Right atrium auricular region (tissue), 2 donors: ENCODE measurements around the gene PAIP1. TPM values are rescaled to one million over a fixed set of nuclear protein-coding genes. Genes with fewer than 3 reads are reported as not detected.
A peak's percentile ranks its signal among the peaks of the same experiment; 100 is the strongest.

ENCODE experiments used
- DNase-seq: peaks from one replicate; pipeline ENCODE4 v3.0.0-alpha.2; 2019; ENCODE audit warnings: low spot score
- H3K27ac ChIP-seq, 2 donors: fragments of 200-600 bp; sonication (generic); 1 replicate in 1 of 2; 2 replicates in 1 of 2; pipeline ENCODE4 v1.5.1; 2016 to 2019
- H3K27me3 ChIP-seq, 2 donors: fragments of 200-600 bp; sonication (generic); one replicate each; pipeline versions ENCODE4 v1.5.1 to v1.6.0; 2017 to 2019
- H3K36me3 ChIP-seq: fragments of 200-600 bp; sonication (generic); one replicate; pipeline ENCODE4 v1.5.1; 2016
- H3K4me1 ChIP-seq, 2 donors: fragments of 200-600 bp; sonication (generic); one replicate each; pipeline versions ENCODE4 v1.5.1 to v1.6.0; 2017 to 2019
- H3K4me3 ChIP-seq, 2 donors: fragments of 200-600 bp; sonication (generic); 1 replicate in 1 of 2; 2 replicates in 1 of 2; pipeline ENCODE4 v1.5.1; 2017 to 2019; ENCODE audit warnings: mild to moderate bottlenecking in 1 of 2, moderate library complexity in 1 of 2
- H3K9me3 ChIP-seq, 2 donors: fragments of 200-600 bp; sonication (generic); one replicate each; pipeline ENCODE4 v1.5.1; 2019
- CTCF ChIP-seq, 2 donors: fragments of 200-600 bp; sonication (generic); IDR thresholded peaks; one replicate each; pipeline ENCODE4 v1.5.1; 2019; ENCODE audit warnings: antibody characterized with exemption in 2 of 2
- total RNA-seq, 2 donors: library from RNA; depleted of rRNA; stranded (reverse); fragments of >200 nt; gene quantifications; one replicate each; pipeline ENCODE4 v1.1.0, GENCODE V29; 2016

PAIP1 gene
- total RNA-seq, 2 donors from 2014 or later: 68.0 to 80.3 TPM

- no peak for DNase-seq
- no peaks in the 10 kb centered on the region for H3K27me3 ChIP-seq
- no peaks in the 10 kb centered on the region for H3K36me3 ChIP-seq
- H3K4me3 ChIP-seq: no peak overlapping the region
- peaks cover 0 to 20% of the 10 kb centered on the region in 2 donors for H3K4me1 ChIP-seq
- TF ChIP-seq CTCF (IDR thresholded peaks at IDR 0.05): no peak
- no peak overlapping the region for H3K27ac ChIP-seq
- H3K9me3 ChIP-seq: no peaks in the 10 kb centered on the region
Measured at GRCh38 chr5:43485406-43485805, 71.5 kb downstream of the PAIP1 start.

- peak; percentile 79 for TF ChIP-seq CTCF (IDR thresholded peaks at IDR 0.05)
- Histone ChIP-seq H3K4me3 (peak overlapping the region; percentile 61 to 83), H3K27ac (peak overlapping the region; percentile 91 to 98), H3K27me3 (no peaks in the 10 kb centered on the region), H3K4me1 (peaks cover 0 to 25% of the 10 kb centered on the region in 2 donors), H3K36me3 (no peaks in the 10 kb centered on the region), H3K9me3 (no peaks in the 10 kb centered on the region)
- DNase-seq: peak; percentile 86
Measured at GRCh38 chr5:43484106-43484849, 72.6 kb downstream of the PAIP1 start.

GRCh38 chr5:43483298-43484105 is 73.4 kb downstream of the PAIP1 start, which contains the start of gene TMEM267:
Gene TMEM267 (minus strand): TSS chr5:43483865. CDS start chr5:43453969, 29,896 bp downstream.
- Histone ChIP-seq H3K4me1 (peaks cover 0 to 25% of the 10 kb centered on the region in 2 donors), H3K9me3 (no peaks in the 10 kb centered on the region), H3K27ac (peak within 1 kb of the TSS; percentile 91 to 98)

GRCh38 chr5:43482490-43483297 is 74.2 kb downstream of the PAIP1 start:
- Histone ChIP-seq H3K27me3 (no peaks in the 10 kb centered on the region), H3K27ac (peak overlapping the region; percentile 91 to 98)

More at GRCh38 chr5:43483298-43484105, 73.4 kb downstream of the PAIP1 start, which contains the start of gene TMEM267:
- peak; percentile 90 for DNase-seq
- no peaks in the 10 kb centered on the region for H3K36me3 ChIP-seq
- H3K4me3 ChIP-seq: peak within 1 kb of the TSS; percentile 61 to 83
- H3K27me3 ChIP-seq: no peaks in the 10 kb centered on the region
- TF ChIP-seq CTCF (IDR thresholded peaks at IDR 0.05): no peak

More at GRCh38 chr5:43482490-43483297, 74.2 kb downstream of the PAIP1 start:
- H3K4me1 ChIP-seq: peaks cover 0 to 25% of the 10 kb centered on the region in 2 donors
- no peak for DNase-seq
- H3K9me3 ChIP-seq: no peaks in the 10 kb centered on the region
- no peaks in the 10 kb centered on the region for H3K36me3 ChIP-seq
- no peak for TF ChIP-seq CTCF (IDR thresholded peaks at IDR 0.05)
- H3K4me3 ChIP-seq: peak overlapping the region; percentile 61 to 83

Other genes with a start within 250 kb of the PAIP1 start
- gene HMGCS1, start 243.7 kb downstream of the PAIP1 start, total RNA-seq: 10 to 100 TPM in 1 of 2 donors, 1 to 10 TPM in 1; 6.3 to 17.5 TPM
- 1 to 10 TPM in 1 of 2 donors, under 1 TPM in 1; 0.30 to 1.3 TPM for gene CCL28, start 144.7 kb downstream of the PAIP1 start, total RNA-seq
- gene TMEM267, start 73.2 kb downstream of the PAIP1 start, total RNA-seq: 10 to 100 TPM in 1 of 2 donors, 1 to 10 TPM in 1; 6.0 to 10.4 TPM
- under 1 TPM; 0.51 to 0.56 TPM for gene C5orf34, start 41.9 kb downstream of the PAIP1 start, total RNA-seq
- gene NNT, start 46.1 kb upstream of the PAIP1 start, total RNA-seq: 100 to 1,000 TPM; 109 to 328 TPM